22Rv1 (cell line): ENCODE measurements around the gene SCRN3.
"Not testable (repeated sequence)": the region's sequence is repeated elsewhere in the genome, so short reads cannot be mapped to it uniquely, and the experiment has no call there.

Experiments used
- CTCF ChIP-seq: fragments of 450-650 bp; IDR thresholded peaks from 2 replicates; pipeline ENCODE4 v1.5.1; 2017; ENCODE audit warnings: mild to moderate bottlenecking
- ZFX ChIP-seq: fragments of 450-650 bp; IDR thresholded peaks from 2 replicates; pipeline ENCODE4 v1.6.1; 2017; ENCODE audit warnings: antibody characterized with exemption, borderline replicate concordance

GRCh38 chr2:174410039-174410438, 14.5 kb downstream of the SCRN3 start:
- TF ChIP-seq CTCF, ZFX: not testable (repeated sequence)
